Thyroid gland (tissue), 4 donors: ENCODE data around the gene EVA1C.

Source experiments
- POLR2A ChIP-seq, 2 donors: fragments of 450-650 bp; IDR thresholded peaks; one replicate each; pipeline ENCODE4 v1.6.1; 2017; ENCODE audit warnings: antibody characterized with exemption in 2 of 2, mild to moderate bottlenecking in 2 of 2, moderate library complexity in 1 of 2
- TF ChIP-seq, protein P1 (sequence below), 6 experiments: fragments of 200-600 bp in 3 of 6; fragments of 450-650 bp in 3 of 6; sonication (generic) in 3 of 6; IDR thresholded peaks; one replicate each; pipeline ENCODE4 v1.5.1; 2016 to 2019; ENCODE audit warnings: antibody characterized with exemption in 6 of 6, mild to moderate bottlenecking in 2 of 6, inconsistent platforms in 1 of 6, moderate library complexity in 1 of 6

- TF ChIP-seq, protein P1, sequence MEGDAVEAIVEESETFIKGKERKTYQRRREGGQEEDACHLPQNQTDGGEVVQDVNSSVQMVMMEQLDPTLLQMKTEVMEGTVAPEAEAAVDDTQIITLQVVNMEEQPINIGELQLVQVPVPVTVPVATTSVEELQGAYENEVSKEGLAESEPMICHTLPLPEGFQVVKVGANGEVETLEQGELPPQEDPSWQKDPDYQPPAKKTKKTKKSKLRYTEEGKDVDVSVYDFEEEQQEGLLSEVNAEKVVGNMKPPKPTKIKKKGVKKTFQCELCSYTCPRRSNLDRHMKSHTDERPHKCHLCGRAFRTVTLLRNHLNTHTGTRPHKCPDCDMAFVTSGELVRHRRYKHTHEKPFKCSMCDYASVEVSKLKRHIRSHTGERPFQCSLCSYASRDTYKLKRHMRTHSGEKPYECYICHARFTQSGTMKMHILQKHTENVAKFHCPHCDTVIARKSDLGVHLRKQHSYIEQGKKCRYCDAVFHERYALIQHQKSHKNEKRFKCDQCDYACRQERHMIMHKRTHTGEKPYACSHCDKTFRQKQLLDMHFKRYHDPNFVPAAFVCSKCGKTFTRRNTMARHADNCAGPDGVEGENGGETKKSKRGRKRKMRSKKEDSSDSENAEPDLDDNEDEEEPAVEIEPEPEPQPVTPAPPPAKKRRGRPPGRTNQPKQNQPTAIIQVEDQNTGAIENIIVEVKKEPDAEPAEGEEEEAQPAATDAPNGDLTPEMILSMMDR (IDR thresholded peaks at IDR 0.05), result no peak
- TF ChIP-seq POLR2A (IDR thresholded peaks at IDR 0.05), result no peak
These were observed 86.9 kb downstream of the EVA1C start for GRCh38 chr21:32499249-32500055.
